Esophagus squamous epithelium (tissue), 4 donors: ENCODE measurements around the gene UBXN10.

Source experiments
- POLR2A ChIP-seq, 4 donors: fragments of 450-650 bp; IDR thresholded peaks; one replicate each; pipeline ENCODE4 v1.6.1; 2017; ENCODE audit warnings: antibody characterized with exemption in 4 of 4, mild to moderate bottlenecking in 4 of 4, moderate library complexity in 3 of 4
- TF ChIP-seq, protein P1 (sequence below), 6 experiments: fragments of 450-650 bp in 4 of 6; fragments of 200-600 bp in 2 of 6; sonication (generic) in 2 of 6; IDR thresholded peaks; one replicate each; pipeline ENCODE4 v1.5.1; 2016 to 2019; ENCODE audit warnings: antibody characterized with exemption in 6 of 6, mild to moderate bottlenecking in 4 of 6, moderate library complexity in 4 of 6

DNA sequence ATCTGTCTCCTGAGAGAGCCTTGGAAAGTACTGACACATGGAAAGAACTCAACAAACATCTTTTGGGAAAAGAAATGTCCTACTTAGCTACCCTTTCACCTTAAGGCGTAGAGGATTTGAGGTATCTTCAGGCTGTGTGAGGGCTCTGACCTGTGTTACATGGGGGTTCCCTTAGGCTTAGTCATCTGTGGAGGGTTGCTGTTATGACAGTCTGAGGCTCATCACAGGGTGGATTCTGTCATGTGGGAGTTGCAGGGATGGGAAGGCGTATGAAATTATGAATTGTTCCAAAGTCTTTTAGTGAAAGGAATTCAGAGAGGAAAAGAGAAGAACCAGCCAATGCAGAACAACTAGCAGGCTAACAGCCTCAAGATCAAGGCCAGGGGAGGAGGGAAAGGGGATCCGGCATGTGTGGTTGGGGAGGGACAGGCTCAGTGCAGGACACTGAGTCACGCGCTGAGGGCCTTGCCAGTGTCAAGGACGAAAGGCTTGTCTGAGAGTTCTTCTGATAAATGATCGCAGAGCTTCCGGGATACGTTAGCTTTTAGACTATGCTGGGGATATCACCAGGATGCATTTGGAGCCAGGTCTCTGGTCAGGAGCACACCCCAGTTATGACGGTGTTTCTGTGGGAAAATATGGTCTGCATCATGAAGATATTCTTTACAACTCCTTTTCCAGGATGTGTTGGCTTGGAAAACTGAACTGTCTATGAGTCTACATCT lies 25.0 kb downstream of the UBXN10 start:
- TF ChIP-seq, protein P1, sequence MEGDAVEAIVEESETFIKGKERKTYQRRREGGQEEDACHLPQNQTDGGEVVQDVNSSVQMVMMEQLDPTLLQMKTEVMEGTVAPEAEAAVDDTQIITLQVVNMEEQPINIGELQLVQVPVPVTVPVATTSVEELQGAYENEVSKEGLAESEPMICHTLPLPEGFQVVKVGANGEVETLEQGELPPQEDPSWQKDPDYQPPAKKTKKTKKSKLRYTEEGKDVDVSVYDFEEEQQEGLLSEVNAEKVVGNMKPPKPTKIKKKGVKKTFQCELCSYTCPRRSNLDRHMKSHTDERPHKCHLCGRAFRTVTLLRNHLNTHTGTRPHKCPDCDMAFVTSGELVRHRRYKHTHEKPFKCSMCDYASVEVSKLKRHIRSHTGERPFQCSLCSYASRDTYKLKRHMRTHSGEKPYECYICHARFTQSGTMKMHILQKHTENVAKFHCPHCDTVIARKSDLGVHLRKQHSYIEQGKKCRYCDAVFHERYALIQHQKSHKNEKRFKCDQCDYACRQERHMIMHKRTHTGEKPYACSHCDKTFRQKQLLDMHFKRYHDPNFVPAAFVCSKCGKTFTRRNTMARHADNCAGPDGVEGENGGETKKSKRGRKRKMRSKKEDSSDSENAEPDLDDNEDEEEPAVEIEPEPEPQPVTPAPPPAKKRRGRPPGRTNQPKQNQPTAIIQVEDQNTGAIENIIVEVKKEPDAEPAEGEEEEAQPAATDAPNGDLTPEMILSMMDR (IDR thresholded peaks at IDR 0.05): no peak
- no peak for TF ChIP-seq POLR2A (IDR thresholded peaks at IDR 0.05)
